WTC11 (cell line): ENCODE data around the gene FAM50A. TPM values are rescaled to one million over a fixed set of nuclear protein-coding genes. Genes with fewer than 3 reads are reported as not detected.

Source experiments
- ATAC-seq: fragments of 200-7000 bp; cut with Tn5 transposase; 2 replicates; pipeline ENCODE4 v1.10.0; 2021; ENCODE audit warnings: mild to moderate bottlenecking, moderate library complexity
- CTCF ChIA-PET: fragments of 300-600 bp; sonication (Branson Sonifier 250); formaldehyde crosslinking; loops from one replicate; lab custom pipeline; 2021; ENCODE audit warnings: antibody characterized with exemption; lab: Charles Lee
- POLR2A ChIA-PET: fragments of 350-600 bp; sonication (Branson Sonifier 250); formaldehyde crosslinking; loops from one replicate; lab custom pipeline; 2021; ENCODE audit warnings: antibody characterized with exemption; lab: Charles Lee
- DNase-seq: peaks from one replicate; pipeline ENCODE4 v3.0.0; 2021; ENCODE audit warnings: low spot score
- H3K27ac Mint-ChIP-seq: 2 replicates; pipeline ENCODE4 v1.8.0; 2021; ENCODE audit warnings: mixed read lengths
- H3K27me3 Mint-ChIP-seq: 2 replicates; pipeline ENCODE4 v1.8.0; 2021; ENCODE audit warnings: low read depth, mild to moderate bottlenecking, moderate library complexity, mixed read lengths
- H3K36me3 Mint-ChIP-seq: 2 replicates; pipeline ENCODE4 v1.8.0; 2021; ENCODE audit warnings: mixed read lengths
- H3K4me1 Mint-ChIP-seq: 2 replicates; pipeline ENCODE4 v1.8.0; 2022; ENCODE audit warnings: mixed read lengths
- H3K4me3 Mint-ChIP-seq: 2 replicates; pipeline ENCODE4 v1.8.0; 2021; ENCODE audit warnings: mild to moderate bottlenecking, moderate library complexity, mixed read lengths
- H3K9me3 Mint-ChIP-seq: 2 replicates; pipeline ENCODE4 v1.8.0; 2021; ENCODE audit warnings: mixed read lengths
- CREB1 ChIP-seq: sonication (generic); formaldehyde crosslinking; IDR thresholded peaks from 2 replicates; pipeline ENCODE4 v1.8.0; 2023; ENCODE audit warnings: mild to moderate bottlenecking, missing genetic modification reagents
- CTCF ChIP-seq: fragments of 200-600 bp; IDR thresholded peaks from 2 replicates; pipeline ENCODE4 v1.8.0; 2022; ENCODE audit warnings: antibody characterized with exemption
- ERG ChIP-seq: fragments of 250-450 bp; sonication (Bioruptor Pico); IDR thresholded peaks from 2 replicates; pipeline ENCODE4 v1.8.0; 2021; ENCODE audit warnings: mild to moderate bottlenecking
- FOXP1 ChIP-seq: sonication (generic); formaldehyde crosslinking; IDR thresholded peaks from 2 replicates; pipeline ENCODE4 v1.8.0; 2022; ENCODE audit warnings: missing genetic modification reagents, mild to moderate bottlenecking, moderate library complexity, borderline replicate concordance
- JUN ChIP-seq: sonication (generic); formaldehyde crosslinking; IDR thresholded peaks from 2 replicates; pipeline ENCODE4 v1.8.0; 2023; ENCODE audit warnings: mild to moderate bottlenecking, missing genetic modification reagents
- KAT7 ChIP-seq: sonication (generic); formaldehyde crosslinking; IDR thresholded peaks from 2 replicates; pipeline ENCODE4 v1.8.1; 2023; ENCODE audit warnings: missing genetic modification reagents, mild to moderate bottlenecking, borderline replicate concordance
- MXD4 ChIP-seq: fragments of 250-450 bp; sonication (Bioruptor Pico); IDR thresholded peaks from 2 replicates; pipeline ENCODE4 v1.8.0; 2021; ENCODE audit warnings: mild to moderate bottlenecking, moderate library complexity, borderline replicate concordance
- MYBL2 ChIP-seq: sonication (generic); formaldehyde crosslinking; IDR thresholded peaks from 2 replicates; pipeline ENCODE4 v1.8.1; 2023; ENCODE audit warnings: mild to moderate bottlenecking, moderate library complexity, missing genetic modification reagents
- NR1H2 ChIP-seq: sonication (generic); formaldehyde crosslinking; IDR thresholded peaks from 2 replicates; pipeline ENCODE4 v1.9.0; 2021; ENCODE audit warnings: mild to moderate bottlenecking, moderate library complexity, missing genetic modification reagents
- SMAD3 ChIP-seq: sonication (generic); formaldehyde crosslinking; IDR thresholded peaks from 2 replicates; pipeline ENCODE4 v1.8.0; 2022; ENCODE audit warnings: missing genetic modification reagents, mild to moderate bottlenecking, borderline replicate concordance
- SOX15 ChIP-seq: fragments of 250-450 bp; sonication (Bioruptor Pico); IDR thresholded peaks from 2 replicates; pipeline ENCODE4 v1.9.0; 2021; ENCODE audit warnings: mild to moderate bottlenecking
- SP1 ChIP-seq: sonication (generic); formaldehyde crosslinking; conservative IDR thresholded peaks from 2 replicates; pipeline ENCODE4 v1.8.1; 2022; ENCODE audit warnings: missing genetic modification reagents
- STAT6 ChIP-seq: sonication (generic); formaldehyde crosslinking; conservative IDR thresholded peaks from 2 replicates; pipeline ENCODE4 v1.8.1; 2023; ENCODE audit warnings: mild to moderate bottlenecking, low read depth, missing genetic modification reagents, moderate library complexity
- TCF7 ChIP-seq: sonication (generic); formaldehyde crosslinking; IDR thresholded peaks from 2 replicates; pipeline ENCODE4 v1.8.0; 2022; ENCODE audit warnings: mild to moderate bottlenecking, low read depth, missing genetic modification reagents, moderate library complexity
- TEAD1 ChIP-seq: sonication (generic); formaldehyde crosslinking; IDR thresholded peaks from 2 replicates; pipeline ENCODE4 v1.8.0; 2022; ENCODE audit warnings: mild to moderate bottlenecking, missing genetic modification reagents
- USF1 ChIP-seq: sonication (generic); formaldehyde crosslinking; IDR thresholded peaks from 2 replicates; pipeline ENCODE4 v1.8.0; 2022; ENCODE audit warnings: mild to moderate bottlenecking, missing genetic modification reagents
- ZBTB21 ChIP-seq: sonication (generic); formaldehyde crosslinking; IDR thresholded peaks from 2 replicates; pipeline ENCODE4 v1.8.1; 2023; ENCODE audit warnings: mild to moderate bottlenecking, missing genetic modification reagents, borderline replicate concordance
- ZMAT4 ChIP-seq: fragments of 250-450 bp; sonication (Bioruptor Pico); IDR thresholded peaks from 2 replicates; pipeline ENCODE4 v1.9.0; 2021; ENCODE audit warnings: mild to moderate bottlenecking
- ZNF219 ChIP-seq: sonication (generic); formaldehyde crosslinking; IDR thresholded peaks from 2 replicates; pipeline ENCODE4 v1.8.0; 2023; ENCODE audit warnings: missing genetic modification reagents, mild to moderate bottlenecking, borderline replicate concordance
- ZNF416 ChIP-seq: fragments of 250-450 bp; sonication (Bioruptor Pico); IDR thresholded peaks from 2 replicates; pipeline ENCODE4 v1.9.0; 2021; ENCODE audit warnings: mild to moderate bottlenecking, inconsistent platforms
- total RNA-seq: library from RNA; stranded (reverse); gene quantifications from 3 replicates; pipeline ENCODE4 v1.2.3, GENCODE V29; 2021

The FAM50A gene
- total RNA-seq, 1 experiment from 2014 or later: 50.2 TPM

GRCh38 chrX:154398668-154399526 lies 45.0 kb upstream of the FAM50A start:
- peak; percentile 72 for DNase-seq
- no peak for TF ChIP-seq CREB1 (CRISPR knock-in tag)
- no peak for TF ChIP-seq STAT6 (CRISPR knock-in tag)
- TF ChIP-seq ZNF219 (CRISPR knock-in tag): no peak
- no peak for TF ChIP-seq SOX15 (CRISPR knock-in tag)
- TF ChIP-seq TCF7 (CRISPR knock-in tag): no peak
- no peak for TF ChIP-seq FOXP1
- no peak for TF ChIP-seq MYBL2
- no peak for TF ChIP-seq ZBTB21
- no peak for TF ChIP-seq SP1
- no peak for TF ChIP-seq ZNF416
- TF ChIP-seq ERG (CRISPR knock-in tag): no peak
- TF ChIP-seq NR1H2 (CRISPR knock-in tag): no peak
- no peak for TF ChIP-seq SMAD3 (CRISPR knock-in tag)
- no peak for TF ChIP-seq JUN (CRISPR knock-in tag)
- no peak for TF ChIP-seq MXD4
- no peak for TF ChIP-seq KAT7 (CRISPR knock-in tag)
- 0 out of 2 replicates have a peak, but pooled peaks have one; percentile 15 for TF ChIP-seq ZMAT4 (CRISPR knock-in tag)
- peak; percentile 51; the same call in 1 of the 2 replicates for TF ChIP-seq USF1 (CRISPR knock-in tag)
- peak; percentile 73 for TF ChIP-seq CTCF
- no peak for TF ChIP-seq TEAD1 (CRISPR knock-in tag)
- POLR2A ChIA-PET: interaction anchor here (1.1 to 2.6 kb wide), 7 partner anchors 10 to 29 kb away, joined by 4 to 12 read pairs (median 6); partner anchors contain the start of genes DNASE1L1 and EMD
- Mint-ChIP-seq H3K27ac (peak overlapping the region; percentile 99), H3K36me3 (peaks cover 25% of the 10 kb centered on the region), H3K4me3 (peak overlapping the region; percentile 97), H3K9me3 (no peaks in the 10 kb centered on the region), H3K4me1 (peaks cover 16% of the 10 kb centered on the region), H3K27me3 (no peaks in the 10 kb centered on the region)
- CTCF ChIA-PET: interaction anchor here (2.8 kb wide), 1 partner anchor 128 kb away, joined by 7 read pairs; no protein-coding TSS in a partner anchor
- no peak for ATAC-seq
